Endothelial cell of umbilical vein (primary cell): ENCODE measurements around the gene SH3BGRL2. TPM values are rescaled to one million over a fixed set of nuclear protein-coding genes. Genes with fewer than 3 reads are reported as not detected.

ENCODE experiments used
- BruUV-seq: library from RNA; stranded (reverse); fragments of 400-500 nt; replicated peaks from 2 replicates; lab custom pipeline; 2021; lab: Mats Ljungman, UMichigan
- CTCF ChIA-PET: fragments of 300-600, 350-600 bp; sonication (Branson Sonifier 250); formaldehyde crosslinking; loops from one replicate; lab custom pipeline; 2021; ENCODE audit warnings: antibody characterized with exemption, inconsistent platforms; lab: Charles Lee
- POLR2A ChIA-PET: fragments of 300-600, 350-600 bp; sonication (Branson Sonifier 250); formaldehyde crosslinking; loops from one replicate; lab custom pipeline; 2021; ENCODE audit warnings: antibody characterized with exemption, inconsistent platforms; lab: Charles Lee
- DNase-seq: peaks from one replicate; pipeline ENCODE4 v3.0.0-alpha.2; 2011; ENCODE audit warnings: low read depth, low spot score
- FAIRE-seq: peaks from 2 replicates; lab custom pipeline; 2011; peaks lifted over from hg19 to GRCh38; lab: Jason Lieb, UNC
- H2AFZ ChIP-seq: 2 replicates; pipeline ENCODE4 v1.6.0; 2012; ENCODE audit warnings: low read depth, low read length, control low read depth, inconsistent platforms
- H3K27ac ChIP-seq: 2 replicates; pipeline ENCODE4 v1.5.1; 2011; ENCODE audit warnings: low read depth, mild to moderate bottlenecking, control low read depth, low read length, moderate library complexity; ENCODE audit not compliant: insufficient read depth
- H3K27me3 ChIP-seq, 2 experiments: 2 replicates each; pipeline versions ENCODE4 v1.6.0 to v1.6.1; 2011; ENCODE audit warnings: low read length in 2 of 2, mixed read lengths in 1 of 2; ENCODE audit not compliant: control insufficient read depth in 2 of 2, insufficient read depth in 2 of 2
- H3K36me3 ChIP-seq, 2 experiments: 2 replicates in 1 of 2; 3 replicates in 1 of 2; pipeline ENCODE4 v1.5.1; 2011; ENCODE audit warnings: low read length in 2 of 2, mild to moderate bottlenecking in 1 of 2, moderate library complexity in 1 of 2; ENCODE audit not compliant: control insufficient read depth in 2 of 2, insufficient read depth in 2 of 2; ENCODE audit errors: extremely low read depth in 1 of 2
- H3K4me1 ChIP-seq: 3 replicates; pipeline ENCODE4 v1.5.1; 2011; ENCODE audit warnings: mild to moderate bottlenecking, low read length; ENCODE audit not compliant: control insufficient read depth, insufficient read depth; ENCODE audit errors: extremely low read depth
- H3K4me2 ChIP-seq: 2 replicates; pipeline ENCODE4 v1.6.1; 2011; ENCODE audit warnings: low read length, control low read depth, mixed read lengths; ENCODE audit not compliant: insufficient read depth
- H3K4me3 ChIP-seq, 3 experiments: fragments of 200-600 bp in 1 of 3; sonication (generic), shearing (Covaris generic) in 1 of 3; replicated peaks in 1 of 3; 2 replicates each; pipeline ENCODE4 v1.5.1; 2011 to 2016; ENCODE audit warnings: control low read depth in 3 of 3, low read length in 3 of 3, mild to moderate bottlenecking in 2 of 3, inconsistent platforms in 1 of 3, low read depth in 1 of 3, moderate library complexity in 1 of 3; ENCODE audit not compliant: insufficient read depth in 1 of 3
- H3K79me2 ChIP-seq: 2 replicates; pipeline ENCODE4 v1.6.0; 2012; ENCODE audit warnings: low read length, inconsistent platforms; ENCODE audit not compliant: control insufficient read depth, insufficient read depth
- H3K9ac ChIP-seq: replicated peaks from 2 replicates; pipeline ENCODE3; 2011; ENCODE audit warnings: low read length, control low read depth; ENCODE audit not compliant: insufficient read depth; ENCODE audit errors: extremely low read depth
- H3K9me1 ChIP-seq: replicated peaks from 3 replicates; pipeline ENCODE4 v1.6.0; 2011; ENCODE audit warnings: mild to moderate bottlenecking, low read length; ENCODE audit not compliant: control insufficient read depth, insufficient read depth; ENCODE audit errors: extremely low read depth
- H3K9me3 ChIP-seq: replicated peaks from 2 replicates; pipeline ENCODE4 v1.5.1; 2012; ENCODE audit warnings: low read length, inconsistent platforms; ENCODE audit not compliant: control insufficient read depth, insufficient read depth
- H4K20me1 ChIP-seq: replicated peaks from 2 replicates; pipeline ENCODE3; 2011; ENCODE audit warnings: mild to moderate bottlenecking, low read length; ENCODE audit not compliant: control insufficient read depth, insufficient read depth; ENCODE audit errors: extremely low read depth
- CTCF ChIP-seq, 2 donors: IDR thresholded peaks; 1 replicate in 1 of 2; 2 replicates in 1 of 2; pipeline ENCODE4 v1.5.1; 2011; ENCODE audit warnings: low read length in 2 of 2, mild to moderate bottlenecking in 2 of 2, moderate library complexity in 2 of 2, control low read depth in 1 of 2, inconsistent platforms in 1 of 2, low read depth in 1 of 2; ENCODE audit not compliant: insufficient read depth in 1 of 2; ENCODE audit errors: extremely low read depth in 1 of 2
- EZH2 ChIP-seq: IDR thresholded peaks from 2 replicates; pipeline ENCODE4 v1.6.1; 2012; ENCODE audit warnings: borderline replicate concordance, low read depth, mild to moderate bottlenecking, moderate library complexity, low read length, inconsistent platforms; ENCODE audit not compliant: severe bottlenecking
- FOS ChIP-seq: IDR thresholded peaks from 2 replicates; pipeline ENCODE4 v1.6.1; 2011; ENCODE audit warnings: mild to moderate bottlenecking, low read length, moderate library complexity, borderline replicate concordance; ENCODE audit not compliant: insufficient read depth
- GATA2 ChIP-seq: IDR thresholded peaks from 2 replicates; pipeline ENCODE4 v1.7.0; 2011; ENCODE audit warnings: low read depth, mild to moderate bottlenecking, moderate library complexity, mixed read lengths, low read length; ENCODE audit not compliant: insufficient read length, insufficient read depth
- JUN ChIP-seq: IDR thresholded peaks from 2 replicates; pipeline ENCODE4 v1.6.1; 2011; ENCODE audit warnings: borderline replicate concordance, low read depth; ENCODE audit not compliant: insufficient read length, insufficient read depth
- MAX ChIP-seq: IDR thresholded peaks from 2 replicates; pipeline ENCODE4 v1.6.1; 2011; ENCODE audit not compliant: insufficient read depth, insufficient read length
- MYC ChIP-seq: IDR thresholded peaks from one replicate; pipeline ENCODE4 v1.6.1; 2011; ENCODE audit warnings: mild to moderate bottlenecking, low read depth, low read length
- POLR2A ChIP-seq: IDR thresholded peaks from 2 replicates; pipeline ENCODE4 v1.6.1; 2012; ENCODE audit warnings: low read depth, mild to moderate bottlenecking, control low read depth, low read length
- POLR2AphosphoS5 ChIP-seq: IDR thresholded peaks from 2 replicates; pipeline ENCODE4 v1.6.1; 2012; ENCODE audit warnings: low read depth, mild to moderate bottlenecking, control low read depth, low read length, moderate library complexity; ENCODE audit not compliant: insufficient read depth
- dilution Hi-C: fragments of 300-500 bp; cut with MboI; formaldehyde crosslinking; loops from one replicate; pipeline ENCODE4 v1.15.0; 2019; ENCODE audit warnings: low sequenced_read_pairs; ENCODE audit not compliant: extremely low pct_ligation_motif_present
- intact Hi-C: fragments of 100-400 bp; cut with micrococcal nuclease; formaldehyde crosslinking; loops from one replicate; pipeline ENCODE4 v1.10.0; 2022
- polyA plus RNA-seq, 4 experiments: library from polyadenylated mRNA; depleted of rRNA in 3 of 4; stranded (reverse) in 3 of 4; unstranded in 1 of 4; fragments of >200 nt; gene quantifications; 2 replicates each; pipeline versions ENCODE4 v1.2.1 to v1.2.3, GENCODE V29; 2011 to 2012; ENCODE audit warnings: missing spikeins in 1 of 4
- total RNA-seq: library from RNA; stranded (reverse); gene quantifications from 2 replicates; pipeline ENCODE4 v1.2.3, GENCODE V29; 2021

The SH3BGRL2 gene
- total and polyA plus RNA-seq, 2 donors (not counting 3 experiments of a cell fraction or from before 2014, with no cell fraction given), result 3.2 to 10.7 TPM

GRCh38 chr6:79712144-79712543 lies 81.0 kb downstream of the SH3BGRL2 start:
- H3K9me1 ChIP-seq, result no peaks in the 10 kb centered on the region
- H3K27ac ChIP-seq, result no peak overlapping the region
- ChIA-PET CTCF (interaction anchor here (1.1 to 2.9 kb wide), 3 partner anchors 24 to 142 kb away, joined by 3 to 11 read pairs (median 3); no protein-coding TSS in a partner anchor), POLR2A (interaction anchor here (1.0 kb wide), 1 partner anchor 142 kb away, joined by 4 read pairs; no protein-coding TSS in a partner anchor)
- no peak overlapping the region for H3K4me3 ChIP-seq
- FAIRE-seq, result no peak
- no TSS peak for BruUV-seq
- no peak overlapping the region for H3K9ac ChIP-seq
- H4K20me1 ChIP-seq, result no peaks in the 10 kb centered on the region
- no peaks in the 10 kb centered on the region for H3K4me1 ChIP-seq
- H3K79me2 ChIP-seq, result no peaks in the 10 kb centered on the region
- no peak overlapping the region for H2AFZ ChIP-seq
- DNase-seq, result no peak
- H3K27me3 ChIP-seq, result no peaks in the 10 kb centered on the region
- H3K36me3 ChIP-seq, result no peaks in the 10 kb centered on the region
- TF ChIP-seq GATA2 (no peak), POLR2A (no peak), JUN (no peak), CTCF (IDR thresholded peaks at IDR 0.05; ENCODE audit: extremely low read depth in 1 of 2, insufficient read depth in 1 of 2, low read depth in 1 of 2, low read length in 2 of 2) (no peak), EZH2 (no peak), FOS (no peak), MYC (no peak), POLR2AphosphoS5 (no peak), MAX (no peak)
- intact Hi-C loops (loop anchor here (2.0 to 5.0 kb wide), 3 partner anchors 77 to 480 kb away; partner anchors contain the start of gene HMGN3), dilution Hi-C loops (no loop called here)
- no peaks in the 10 kb centered on the region for H3K9me3 ChIP-seq
- no peak overlapping the region for H3K4me2 ChIP-seq
